Measurements from ENCODE around the gene PGAP3. TPM values are rescaled to one million over a fixed set of nuclear protein-coding genes. Genes with fewer than 3 reads are reported as not detected.

The PGAP3 gene
- total RNA-seq, 1 donor from 2014 or later = 8.2 TPM

DNA sequence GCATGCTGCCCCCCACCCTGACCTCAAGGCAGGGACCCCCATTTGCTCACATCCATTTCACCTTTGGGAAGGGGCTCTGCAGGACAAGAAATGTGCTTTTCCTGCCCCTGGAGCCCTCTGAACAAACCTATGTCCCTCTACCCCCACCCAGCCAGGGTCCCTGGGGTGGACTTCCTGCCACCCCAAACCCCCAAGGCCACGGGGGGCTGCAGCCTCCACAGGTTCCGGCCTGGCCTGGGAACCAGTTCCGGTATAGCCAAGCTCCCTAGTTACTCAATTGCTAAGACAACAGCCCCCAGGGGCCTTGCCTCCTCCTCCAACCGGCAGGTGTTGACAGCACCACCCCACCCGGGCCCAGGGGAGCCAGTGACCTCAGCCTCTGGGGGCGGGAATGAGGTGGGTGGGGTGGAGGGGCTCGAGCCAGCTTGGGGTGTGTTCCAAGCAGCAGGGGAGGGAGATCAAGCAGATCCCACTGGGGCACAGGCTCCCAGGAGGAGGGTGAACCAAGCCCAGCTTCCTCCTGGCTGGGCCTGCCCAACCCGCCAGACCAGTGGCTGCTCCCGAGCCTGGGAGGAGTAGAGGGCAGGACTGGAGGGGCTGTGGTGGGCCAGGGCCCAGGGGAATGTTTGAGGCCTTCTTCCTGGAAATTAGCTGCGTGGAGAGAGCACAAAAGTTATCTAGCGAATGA is 13.0 kb downstream of the PGAP3 start:
- FAIRE-seq = no peak

DNA sequence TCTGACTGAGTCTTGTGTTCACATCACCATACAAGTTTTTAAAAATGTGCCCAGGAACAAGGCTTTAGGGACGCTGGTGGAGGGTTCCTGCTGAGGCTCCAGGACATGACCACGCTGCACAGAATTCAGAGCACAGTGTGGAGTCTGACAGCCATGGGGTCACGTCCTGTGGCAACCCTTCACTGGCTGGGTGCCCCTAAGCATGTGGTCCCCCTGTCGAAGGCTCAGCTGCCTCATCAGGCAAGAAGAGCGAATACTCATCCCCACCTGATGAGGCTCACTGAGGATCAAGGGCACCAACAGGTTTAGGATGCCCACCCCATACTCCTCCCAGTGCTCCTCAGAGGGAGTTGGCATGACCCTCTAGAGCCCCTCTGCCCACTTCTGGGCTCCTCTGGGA is 13.7 kb downstream of the PGAP3 start:
- FAIRE-seq = no peak

More for the DNA sequence above, 13.0 kb downstream of the PGAP3 start:
- DNase-seq (ENCODE audit: low spot score in 2 of 2) = no peak

GRCh38 chr17:39673335-39674081 is 14.3 kb downstream of the PGAP3 start:
- FAIRE-seq = no peak
- no peak for DNase-seq (ENCODE audit: low spot score in 2 of 2)

More for the DNA sequence above, 13.7 kb downstream of the PGAP3 start:
- no peak for DNase-seq (ENCODE audit: low spot score in 2 of 2)

DNA sequence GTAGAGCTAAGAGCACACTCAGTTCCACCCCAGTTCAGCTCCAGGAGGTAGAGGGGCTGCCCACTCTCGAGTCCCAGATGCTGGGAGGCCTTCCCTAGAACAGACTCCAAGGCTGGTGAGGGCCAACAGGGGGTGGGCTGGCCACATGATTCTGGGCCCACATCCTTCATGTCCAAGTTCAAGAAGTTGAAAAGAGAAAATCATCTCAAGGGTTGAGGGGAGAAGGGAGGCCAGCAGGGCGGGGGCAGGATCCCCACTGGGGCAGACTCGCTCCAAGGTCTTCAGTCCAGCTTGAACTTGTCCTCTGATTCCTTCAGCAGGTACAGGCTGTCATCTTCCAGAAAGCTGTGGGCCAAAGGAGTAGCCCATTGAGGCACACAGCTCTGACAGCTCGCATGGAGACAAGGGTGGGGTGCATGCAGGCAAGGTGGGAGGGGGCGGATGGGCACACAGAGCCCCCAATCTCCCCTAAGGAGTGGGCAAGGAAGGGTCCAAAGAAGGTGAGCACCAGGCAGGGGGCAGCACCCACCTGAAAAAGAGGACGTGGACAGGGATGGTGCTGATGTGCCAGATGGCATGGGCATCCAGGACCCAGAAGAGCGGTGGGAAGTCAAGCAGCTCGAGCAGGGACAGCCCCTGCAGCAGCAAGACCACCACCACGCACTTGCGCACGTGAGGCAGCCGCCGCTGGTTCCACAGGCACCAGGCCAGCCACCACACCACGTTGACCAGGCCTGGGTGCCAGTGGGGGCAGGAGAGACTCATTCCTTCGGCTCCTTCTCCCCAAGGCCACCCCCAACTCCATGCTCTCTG is 15.1 kb downstream of the PGAP3 start:
- FAIRE-seq = no peak

GRCh38 chr17:39671651-39672521 is 16.0 kb downstream of the PGAP3 start:
- FAIRE-seq = no peak
- DNase-seq (ENCODE audit: low spot score in 2 of 2) = peak; percentile 64 to 72

More for the DNA sequence above, 15.1 kb downstream of the PGAP3 start:
- no peak for DNase-seq (ENCODE audit: low spot score in 2 of 2)

DNA sequence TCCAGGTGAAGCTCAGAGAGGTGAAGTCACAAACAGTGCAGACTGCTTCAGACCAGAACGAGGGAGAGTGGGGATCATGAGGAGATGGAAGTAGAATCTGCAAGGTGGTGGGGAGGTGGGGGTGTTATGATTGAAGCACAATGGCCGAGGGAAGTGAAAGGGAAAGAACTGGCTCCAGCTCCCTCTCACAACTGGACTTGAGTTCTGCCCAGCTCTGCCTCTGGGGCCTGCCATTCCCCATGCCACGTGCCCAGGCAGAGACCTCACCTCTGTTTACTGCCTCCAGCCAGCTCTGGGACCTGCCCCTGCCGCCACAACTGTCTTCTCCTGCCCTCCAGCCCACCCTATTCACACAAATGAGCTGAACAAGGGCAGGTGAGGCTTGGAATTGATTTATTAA is 17.1 kb downstream of the PGAP3 start:
- no peak for FAIRE-seq
- DNase-seq (ENCODE audit: low spot score in 2 of 2) = no peak

DNA sequence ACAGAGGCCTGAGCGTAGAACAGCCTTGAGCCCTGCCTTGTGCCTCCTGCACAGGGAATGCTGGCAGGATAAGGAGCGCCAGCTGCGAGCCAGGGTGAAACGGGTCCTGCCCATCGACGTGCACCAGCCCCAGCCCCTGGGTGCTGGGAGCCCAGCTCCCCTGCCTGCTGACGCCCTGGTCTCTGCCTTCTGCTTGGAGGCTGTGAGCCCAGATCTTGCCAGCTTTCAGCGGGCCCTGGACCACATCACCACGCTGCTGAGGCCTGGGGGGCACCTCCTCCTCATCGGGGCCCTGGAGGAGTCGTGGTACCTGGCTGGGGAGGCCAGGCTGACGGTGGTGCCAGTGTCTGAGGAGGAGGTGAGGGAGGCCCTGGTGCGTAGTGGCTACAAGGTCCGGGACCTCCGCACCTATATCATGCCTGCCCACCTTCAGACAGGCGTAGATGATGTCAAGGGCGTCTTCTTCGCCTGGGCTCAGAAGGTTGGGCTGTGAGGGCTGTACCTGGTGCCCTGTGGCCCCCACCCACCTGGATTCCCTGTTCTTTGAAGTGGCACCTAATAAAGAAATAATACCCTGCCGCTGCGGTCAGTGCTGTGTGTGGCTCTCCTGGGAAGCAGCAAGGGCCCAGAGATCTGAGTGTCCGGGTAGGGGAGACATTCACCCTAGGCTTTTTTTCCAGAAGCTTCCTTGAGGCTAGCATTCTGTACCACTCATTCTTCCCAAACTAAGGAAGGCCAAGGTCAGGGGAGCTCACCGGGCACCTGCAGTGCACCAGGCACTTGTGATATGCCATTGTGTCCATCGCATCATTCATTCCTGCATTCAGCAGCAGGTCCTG is 17.7 kb downstream of the PGAP3 start:
- FAIRE-seq (no peak), DNase-seq (ENCODE audit: low spot score in 2 of 2) (no peak)

DNA sequence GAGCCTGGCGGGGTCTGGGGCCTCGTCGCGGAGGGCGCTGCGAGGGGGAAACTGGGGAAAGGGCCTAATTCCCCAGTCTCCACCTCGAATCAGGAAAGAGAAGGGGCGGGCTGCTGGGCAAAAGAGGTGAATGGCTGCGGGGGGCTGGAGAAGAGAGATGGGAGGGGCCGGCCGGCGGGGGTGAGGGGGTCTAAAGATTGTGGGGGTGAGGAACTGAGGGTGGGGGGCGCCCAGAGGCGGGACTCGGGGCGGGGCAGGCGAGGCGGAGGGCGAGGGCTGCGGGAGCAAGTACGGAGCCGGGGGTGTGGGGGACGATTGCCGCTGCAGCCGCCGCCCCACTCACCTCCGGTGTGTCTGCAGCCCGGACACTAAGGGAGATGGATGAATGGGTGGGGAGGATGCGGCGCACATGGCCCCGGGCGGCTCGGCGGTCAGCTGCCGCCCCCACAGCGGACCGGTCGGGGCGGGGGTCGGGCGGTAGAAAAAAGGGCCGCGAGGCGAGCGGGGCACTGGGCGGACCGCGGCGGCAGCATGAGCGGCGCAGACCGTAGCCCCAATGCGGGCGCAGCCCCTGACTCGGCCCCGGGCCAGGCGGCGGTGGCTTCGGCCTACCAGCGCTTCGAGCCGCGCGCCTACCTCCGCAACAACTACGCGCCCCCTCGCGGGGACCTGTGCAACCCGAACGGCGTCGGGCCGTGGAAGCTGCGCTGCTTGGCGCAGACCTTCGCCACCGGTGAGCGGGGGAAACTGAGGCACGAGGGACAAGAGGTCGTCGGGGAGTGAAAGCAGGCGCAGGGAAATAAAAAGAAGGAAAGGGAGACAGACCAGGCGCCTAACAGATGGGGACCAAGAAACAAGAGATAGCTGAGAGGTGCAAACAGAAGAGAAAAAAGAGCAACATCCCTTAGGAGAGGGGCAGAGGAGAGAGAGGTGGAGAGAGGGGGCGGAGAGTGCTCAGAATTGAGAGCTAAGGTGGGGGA is 19.6 kb downstream of the PGAP3 start, which contains the start of gene PNMT:
Gene PNMT (plus strand): TSS at position 509 of the 980 bp plus-strand sequence. CDS start 23 bp downstream, at position 532.
- no peak for FAIRE-seq

DNA sequence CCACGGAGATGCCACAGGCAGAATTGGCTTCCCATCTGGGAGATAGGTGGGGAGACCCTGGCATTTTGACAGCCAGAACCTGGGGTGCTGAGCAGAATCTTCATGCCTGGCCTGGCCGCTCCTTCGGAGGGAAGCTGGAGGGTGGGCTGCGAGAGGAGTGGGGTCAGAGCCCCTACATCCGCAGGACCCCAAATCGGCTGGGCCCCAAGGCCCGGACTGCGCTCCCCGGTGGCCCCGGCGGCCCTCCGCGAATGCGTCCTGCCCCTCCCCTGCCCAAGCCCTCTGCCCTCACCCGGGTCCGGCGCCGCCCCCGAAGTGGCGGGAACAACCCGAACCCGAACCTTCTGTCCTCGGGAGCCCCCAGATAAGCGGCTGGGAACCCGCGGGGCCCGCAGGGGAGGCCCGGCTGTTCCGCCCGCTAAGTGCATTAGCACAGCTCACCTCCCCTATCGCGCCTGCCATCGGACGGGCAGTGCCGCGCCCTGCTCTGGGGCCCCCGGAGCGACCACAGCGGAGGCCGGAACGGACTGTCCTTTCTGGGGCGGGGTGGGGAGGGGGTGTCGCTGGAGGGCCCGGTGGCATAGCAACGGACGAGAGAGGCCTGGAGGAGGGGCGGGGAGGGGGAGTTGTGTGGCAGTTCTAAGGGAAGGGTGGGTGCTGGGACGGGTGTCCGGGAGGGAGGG is 20.5 kb downstream of the PGAP3 start:
- FAIRE-seq (no peak), DNase-seq (ENCODE audit: low spot score in 2 of 2) (no peak)

More for the DNA sequence above, 19.6 kb downstream of the PGAP3 start, which contains the start of gene PNMT:
- peak; percentile 67 to 75 for DNase-seq (ENCODE audit: low spot score in 2 of 2)

- FAIRE-seq = no peak
- peak in 1 of 2 donors; percentile 61 for DNase-seq (ENCODE audit: low spot score in 2 of 2)
These were observed 21.1 kb downstream of the PGAP3 start for GRCh38 chr17:39666601-39667261.

DNA sequence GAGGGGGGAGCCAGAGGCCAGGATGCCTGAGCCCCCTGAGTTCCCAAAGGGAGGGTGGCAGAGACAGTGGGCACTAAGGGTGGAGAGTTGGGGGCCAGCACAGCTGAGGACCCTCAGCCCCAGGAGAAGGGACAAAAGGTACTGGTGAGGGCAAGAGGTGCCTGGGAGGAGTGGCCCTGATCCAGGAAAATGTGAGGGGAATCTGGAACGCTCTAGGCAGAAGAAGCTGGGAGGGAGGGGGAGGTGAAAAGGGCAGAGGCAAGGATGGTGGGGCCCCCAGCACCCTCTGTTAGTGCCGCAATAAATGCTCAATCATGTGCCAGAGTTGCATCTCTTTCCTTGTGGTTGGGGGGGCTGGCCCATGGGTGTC is 21.6 kb downstream of the PGAP3 start:
- DNase-seq (ENCODE audit: low spot score in 2 of 2) (no peak), FAIRE-seq (no peak)

GRCh38 chr17:39665642-39666224 is 22.1 kb downstream of the PGAP3 start:
- FAIRE-seq = no peak
- no peak for DNase-seq (ENCODE audit: low spot score in 2 of 2)

GRCh38 chr17:39664581-39665561 is 23.0 kb downstream of the PGAP3 start, which contains the start of gene TCAP:
Gene TCAP, plus strand, starts transcription at chr17:39665349. Its CDS starts 11 bp downstream, at chr17:39665360.
- FAIRE-seq = no peak

DNA sequence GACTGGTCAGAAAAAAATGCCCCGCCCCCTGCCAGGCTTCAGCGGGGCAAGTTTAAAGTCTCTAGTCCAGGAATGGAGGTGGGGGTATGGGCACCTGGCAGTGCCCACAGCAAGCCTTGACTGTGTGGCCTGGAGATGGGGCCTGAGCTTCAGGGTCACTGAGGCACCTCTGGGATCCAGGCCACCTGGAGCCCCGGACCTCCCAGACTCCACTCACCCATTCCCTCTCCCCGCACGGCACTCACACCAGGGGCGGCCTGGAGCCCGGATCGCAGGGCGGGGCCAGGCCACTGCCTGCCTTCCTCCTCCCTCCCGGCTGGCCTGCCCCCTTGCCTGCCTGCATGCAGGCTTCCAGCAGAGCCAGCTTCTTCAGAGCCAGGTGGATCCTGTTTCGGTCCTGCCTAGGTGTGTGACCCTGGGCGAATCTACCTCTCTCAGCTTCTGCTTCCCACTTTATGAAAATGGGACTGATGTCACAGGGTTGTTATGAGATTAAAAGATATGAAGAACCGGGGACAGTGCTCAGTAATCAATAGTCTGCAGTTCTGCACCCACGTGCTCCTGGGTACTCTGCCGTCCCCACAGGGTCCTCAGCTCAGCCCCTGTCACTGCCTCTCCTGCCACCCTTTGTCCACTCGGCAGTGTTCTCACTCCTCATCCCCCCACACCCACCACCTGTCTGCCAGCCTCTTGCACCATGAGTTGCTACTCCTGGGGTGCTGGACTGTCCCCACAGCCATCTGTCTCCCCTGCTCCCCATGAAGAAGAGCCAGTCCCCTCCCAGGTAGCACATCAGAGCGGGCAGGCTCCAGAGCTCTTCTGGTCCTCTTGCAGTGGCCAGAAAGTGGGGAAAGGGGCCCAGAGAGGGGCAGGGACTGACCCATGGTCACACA is 23.9 kb downstream of the PGAP3 start:
- no peak for FAIRE-seq
- DNase-seq (ENCODE audit: low spot score in 2 of 2) = no peak

More at GRCh38 chr17:39664581-39665561, 23.0 kb downstream of the PGAP3 start, which contains the start of gene TCAP:
- no peak for DNase-seq (ENCODE audit: low spot score in 2 of 2)

All from frontal cortex (tissue), 4 donors.